ENCODE results near the gene CCR4.

CCR4 gene

DNA sequence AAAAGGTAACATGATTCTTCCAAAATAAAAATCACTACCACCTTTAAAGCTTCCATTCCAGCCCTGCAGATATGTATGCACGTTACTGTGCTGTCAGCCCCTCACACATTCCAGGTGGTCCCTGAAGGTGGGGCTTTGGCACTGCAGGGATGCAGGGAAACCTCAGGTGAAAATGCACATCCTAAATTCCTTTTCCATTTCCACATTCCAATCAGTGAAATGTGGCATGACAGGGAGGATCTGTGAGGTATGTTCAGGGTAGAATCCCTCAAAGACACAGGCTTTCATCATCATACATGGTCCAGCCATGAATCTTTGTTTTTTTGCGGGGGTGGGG, 45.3 kb downstream of the CCR4 start:
- no peak for DNase-seq (ENCODE audit: low spot score)
- no peak overlapping the region for H3K27ac ChIP-seq
- no peak overlapping the region for H3K4me3 ChIP-seq
- TF ChIP-seq, protein P1, sequence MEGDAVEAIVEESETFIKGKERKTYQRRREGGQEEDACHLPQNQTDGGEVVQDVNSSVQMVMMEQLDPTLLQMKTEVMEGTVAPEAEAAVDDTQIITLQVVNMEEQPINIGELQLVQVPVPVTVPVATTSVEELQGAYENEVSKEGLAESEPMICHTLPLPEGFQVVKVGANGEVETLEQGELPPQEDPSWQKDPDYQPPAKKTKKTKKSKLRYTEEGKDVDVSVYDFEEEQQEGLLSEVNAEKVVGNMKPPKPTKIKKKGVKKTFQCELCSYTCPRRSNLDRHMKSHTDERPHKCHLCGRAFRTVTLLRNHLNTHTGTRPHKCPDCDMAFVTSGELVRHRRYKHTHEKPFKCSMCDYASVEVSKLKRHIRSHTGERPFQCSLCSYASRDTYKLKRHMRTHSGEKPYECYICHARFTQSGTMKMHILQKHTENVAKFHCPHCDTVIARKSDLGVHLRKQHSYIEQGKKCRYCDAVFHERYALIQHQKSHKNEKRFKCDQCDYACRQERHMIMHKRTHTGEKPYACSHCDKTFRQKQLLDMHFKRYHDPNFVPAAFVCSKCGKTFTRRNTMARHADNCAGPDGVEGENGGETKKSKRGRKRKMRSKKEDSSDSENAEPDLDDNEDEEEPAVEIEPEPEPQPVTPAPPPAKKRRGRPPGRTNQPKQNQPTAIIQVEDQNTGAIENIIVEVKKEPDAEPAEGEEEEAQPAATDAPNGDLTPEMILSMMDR (IDR thresholded peaks at IDR 0.05), result no peak

DNA sequence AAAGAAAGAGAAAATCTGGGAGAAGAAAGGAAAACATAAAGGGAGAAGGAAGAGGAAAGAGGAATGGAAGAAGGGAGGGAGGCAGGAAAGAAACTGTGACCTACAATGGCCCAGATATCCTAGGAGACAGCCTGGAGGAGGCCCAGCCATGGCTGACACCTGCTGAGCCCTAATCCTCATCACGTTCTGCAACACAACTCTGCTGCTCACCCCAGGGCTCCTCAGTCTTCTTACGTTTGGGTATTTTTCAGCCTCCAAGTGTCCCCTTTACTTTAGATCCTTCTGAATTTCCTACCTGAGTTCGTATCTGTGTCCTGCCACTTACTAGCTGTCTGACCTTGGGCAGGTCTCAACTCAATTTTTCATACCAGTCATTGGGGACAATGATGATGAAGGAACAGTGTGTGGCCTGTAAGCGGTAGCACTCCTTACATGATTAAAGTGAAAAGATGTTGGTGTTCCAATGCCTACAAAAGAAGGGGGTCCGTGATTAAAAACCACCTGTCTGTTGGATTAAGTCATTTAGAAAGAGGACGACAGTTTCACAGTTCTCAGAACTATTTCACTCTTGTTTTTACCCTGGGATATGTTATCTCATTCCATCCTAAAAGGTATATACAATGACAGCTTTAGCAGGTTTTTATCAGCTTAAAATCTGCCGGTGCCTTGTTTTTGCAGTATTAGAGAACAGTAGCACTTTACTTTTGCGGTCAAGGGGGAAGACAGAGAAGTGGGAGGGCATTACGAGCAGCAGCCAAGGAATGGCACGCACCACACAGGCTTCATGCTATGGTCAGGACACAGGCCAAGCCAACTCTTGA, 47.4 kb downstream of the CCR4 start:
- TF ChIP-seq, protein P1 (IDR thresholded peaks at IDR 0.05), result no peak
- H3K27ac ChIP-seq, result no peak overlapping the region
- no peak for DNase-seq (ENCODE audit: low spot score)
- no peak overlapping the region for H3K4me3 ChIP-seq

- TF ChIP-seq, protein P1 (IDR thresholded peaks at IDR 0.05), result no peak
- DNase-seq (ENCODE audit: low spot score), result no peak
- Histone ChIP-seq H3K27ac (no peak overlapping the region), H3K4me3 (no peak overlapping the region)
These were observed 49.4 kb downstream of the CCR4 start for GRCh38 chr3:33000691-33001385.

GRCh38 chr3:33001889-33002288, 50.4 kb downstream of the CCR4 start:
- TF ChIP-seq, protein P1 (IDR thresholded peaks at IDR 0.05), result no peak
- no peak for DNase-seq (ENCODE audit: low spot score)
- Histone ChIP-seq H3K4me3 (no peak overlapping the region), H3K27ac (no peak overlapping the region)

- Histone ChIP-seq H3K4me3 (no peak overlapping the region), H3K27ac (no peak overlapping the region)
- TF ChIP-seq, protein P1 (IDR thresholded peaks at IDR 0.05), result no peak
- no peak for DNase-seq (ENCODE audit: low spot score)
These were observed 51.9 kb downstream of the CCR4 start for GRCh38 chr3:33003308-33003707.

DNA sequence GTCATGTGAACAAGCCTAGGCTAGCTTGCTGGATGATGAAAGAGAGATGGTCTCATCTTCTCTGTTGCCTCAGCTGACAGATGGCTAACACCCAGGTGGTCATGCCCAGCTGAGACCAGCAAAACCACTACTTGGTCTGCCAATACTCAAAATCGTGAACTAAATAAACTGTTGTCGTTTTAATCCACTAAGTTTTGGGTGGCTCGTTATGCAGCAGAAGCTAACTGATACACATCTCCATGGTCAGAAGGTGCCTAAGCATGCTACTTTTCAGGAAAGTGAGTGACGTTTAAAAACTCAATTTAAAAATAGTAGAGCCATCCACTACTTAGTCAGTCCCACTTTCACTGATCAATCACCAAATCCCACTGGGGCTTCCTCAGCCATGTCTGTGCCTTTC, 52.8 kb downstream of the CCR4 start:
- TF ChIP-seq, protein P1 (IDR thresholded peaks at IDR 0.05), result no peak
- Histone ChIP-seq H3K27ac (no peak overlapping the region), H3K4me3 (no peak overlapping the region)
- DNase-seq (ENCODE audit: low spot score), result no peak

DNA sequence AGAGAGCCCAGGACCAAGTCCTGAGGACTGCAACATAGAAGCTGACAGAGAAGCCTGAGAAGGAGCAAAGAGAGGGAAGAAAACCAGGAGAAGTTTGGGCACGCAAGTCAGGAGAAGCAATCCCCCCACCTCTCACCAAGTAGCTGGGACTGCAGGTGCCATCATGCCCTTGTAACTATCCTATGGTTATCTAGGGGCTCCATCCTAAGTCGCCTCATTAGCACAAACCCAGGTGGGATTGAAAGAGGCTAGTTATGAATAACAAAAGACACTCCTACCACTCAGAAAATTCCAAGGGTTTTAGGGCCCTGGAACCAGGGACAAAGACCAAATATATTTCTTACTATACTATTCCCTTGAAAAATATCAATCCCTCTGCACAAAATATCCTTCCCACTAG, 53.5 kb downstream of the CCR4 start:
- TF ChIP-seq, protein P1 (IDR thresholded peaks at IDR 0.05), result no peak
- no peak for DNase-seq (ENCODE audit: low spot score)
- Histone ChIP-seq H3K27ac (no peak overlapping the region), H3K4me3 (no peak overlapping the region)
